GM19099 (cell line): ENCODE measurements around the gene SCN7A.

Experiments used
- POLR2A ChIP-seq: IDR thresholded peaks from 3 replicates; pipeline ENCODE4 v1.6.1; 2011; ENCODE audit warnings: low read depth; ENCODE audit not compliant: insufficient read length; ENCODE audit errors: extremely low read depth

Gene SCN7A

GRCh38 chr2:166384774-166385173, 109.3 kb downstream of the SCN7A start:
- TF ChIP-seq POLR2A, result no peak

GRCh38 chr2:166382448-166382847, 111.6 kb downstream of the SCN7A start:
- TF ChIP-seq POLR2A, result no peak

GRCh38 chr2:166380615-166381014, 113.4 kb downstream of the SCN7A start:
- TF ChIP-seq POLR2A, result no peak

GRCh38 chr2:166376873-166377272, 117.2 kb downstream of the SCN7A start:
- no peak for TF ChIP-seq POLR2A

- TF ChIP-seq POLR2A, result no peak
Observed at GRCh38 chr2:166376488-166376828, 117.6 kb downstream of the SCN7A start.

GRCh38 chr2:166375736-166376487, 118.1 kb downstream of the SCN7A start, which contains the start of gene SCN9A:
TSS of gene SCN9A (minus strand) at chr2:166375944. CDS start at chr2:166311756, 64,188 bp downstream.
- TF ChIP-seq POLR2A, result no peak

- no peak for TF ChIP-seq POLR2A
Observed at GRCh38 chr2:166375195-166375735, 118.8 kb downstream of the SCN7A start.

GRCh38 chr2:166373951-166374350, 120.1 kb downstream of the SCN7A start:
- TF ChIP-seq POLR2A, result no peak

GRCh38 chr2:166373539-166373938, 120.5 kb downstream of the SCN7A start:
- no peak for TF ChIP-seq POLR2A

GRCh38 chr2:166373105-166373504, 120.9 kb downstream of the SCN7A start:
- TF ChIP-seq POLR2A, result no peak

- no peak for TF ChIP-seq POLR2A
Observed at GRCh38 chr2:166372046-166372445, 122.0 kb downstream of the SCN7A start.

- no peak for TF ChIP-seq POLR2A
Observed at GRCh38 chr2:166365803-166366420, 128.1 kb downstream of the SCN7A start.

GRCh38 chr2:166365239-166365638, 128.8 kb downstream of the SCN7A start:
- TF ChIP-seq POLR2A, result no peak

GRCh38 chr2:166364476-166365161, 129.4 kb downstream of the SCN7A start:
- TF ChIP-seq POLR2A, result no peak

GRCh38 chr2:166361351-166362153, 132.5 kb downstream of the SCN7A start:
- no peak for TF ChIP-seq POLR2A
